ACHN (cell line): ENCODE measurements around the gene FYCO1.

Experiments
- DNase-seq: peaks from one replicate; pipeline ENCODE4 v3.0.0-alpha.2; 2015
- in situ Hi-C: cut with HindIII; loops from 2 replicates; pipeline ENCODE4 v1.10.0; 2017; ENCODE audit warnings: low sequenced_read_pairs, low pct_ligation_motif_present, low pct_unique_long_range_greater_than_20kb

FYCO1 gene

GRCh38 chr3:45910892-45911291 lies 84.7 kb downstream of the FYCO1 start:
- in situ Hi-C loops = no loop called here
- no peak for DNase-seq

GRCh38 chr3:45909542-45909941 lies 86.1 kb downstream of the FYCO1 start:
- no peak for DNase-seq
- in situ Hi-C loops = no loop called here

DNA sequence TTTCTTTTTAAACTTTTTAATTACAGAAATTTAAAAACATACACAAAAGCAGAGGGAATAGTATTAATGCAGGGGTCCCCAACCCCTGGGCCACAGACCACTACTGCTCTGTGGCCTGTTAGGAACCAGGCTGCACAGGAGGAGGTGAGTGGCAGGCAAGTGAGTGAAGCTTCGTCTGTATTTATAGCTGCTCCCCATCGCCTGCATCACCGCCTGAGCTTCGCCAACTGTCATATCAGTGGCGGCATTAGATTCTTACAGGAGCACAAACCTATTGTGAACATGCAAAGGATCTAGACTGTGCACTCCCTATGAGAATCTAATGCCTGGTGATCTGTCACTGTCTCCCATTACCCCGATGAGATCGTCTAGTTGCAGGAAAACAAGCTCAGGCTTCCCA lies 86.9 kb downstream of the FYCO1 start:
- in situ Hi-C loops = no loop called here
- no peak for DNase-seq

DNA sequence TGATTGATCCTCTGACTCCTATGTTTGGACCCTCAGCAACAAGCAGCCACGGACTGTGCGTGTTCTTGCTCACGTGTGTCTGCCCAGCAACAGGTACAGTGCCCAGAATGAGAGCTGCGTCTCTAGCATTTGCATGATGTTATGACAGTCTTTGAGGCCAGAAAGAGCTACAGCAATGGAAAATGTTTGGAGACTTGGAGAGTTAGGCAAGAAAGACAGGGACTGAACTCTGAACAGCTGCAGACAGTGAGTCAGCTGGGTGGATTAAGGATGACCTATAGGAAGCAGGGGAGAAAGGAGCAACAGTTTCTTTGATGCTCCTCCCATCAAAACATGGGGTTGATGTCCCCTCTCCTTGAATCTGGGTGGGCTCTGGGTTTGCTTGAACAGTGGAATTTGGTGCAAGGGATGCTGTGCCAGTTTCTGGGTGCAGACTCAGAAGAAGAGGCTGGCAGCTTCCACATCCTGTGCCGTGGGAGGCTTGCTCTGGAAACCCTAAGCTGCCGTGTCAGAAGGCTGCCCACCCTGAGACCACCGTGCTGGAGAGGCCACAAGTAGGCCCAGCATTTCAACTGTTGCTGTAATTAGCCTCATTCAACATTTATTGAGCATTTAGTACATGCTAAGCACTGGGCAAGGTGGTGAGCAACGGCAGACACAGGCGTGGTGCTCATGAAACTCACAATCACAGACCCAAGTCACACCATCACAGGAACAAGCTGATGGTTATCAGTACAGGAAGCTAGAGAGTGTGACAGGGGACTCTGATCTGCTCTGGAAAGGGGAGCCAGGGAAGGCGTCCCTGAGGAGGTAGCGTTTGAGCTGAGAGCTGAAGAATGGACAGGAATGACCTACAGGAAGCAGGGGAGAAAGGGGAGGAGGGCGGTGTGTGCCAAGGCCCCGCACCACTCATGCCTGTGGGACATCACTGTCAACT lies 87.6 kb downstream of the FYCO1 start:
- no peak for DNase-seq
- in situ Hi-C loops = no loop called here

- in situ Hi-C loops = no loop called here
Observed at GRCh38 chr3:45906681-45907407, 88.8 kb downstream of the FYCO1 start.

GRCh38 chr3:45905755-45906154 lies 89.9 kb downstream of the FYCO1 start:
- in situ Hi-C loops = no loop called here
- DNase-seq = no peak

More at GRCh38 chr3:45906681-45907407, 88.8 kb downstream of the FYCO1 start:
- no peak for DNase-seq

GRCh38 chr3:45904931-45905330 lies 90.7 kb downstream of the FYCO1 start:
- in situ Hi-C loops = no loop called here
- no peak for DNase-seq

DNA sequence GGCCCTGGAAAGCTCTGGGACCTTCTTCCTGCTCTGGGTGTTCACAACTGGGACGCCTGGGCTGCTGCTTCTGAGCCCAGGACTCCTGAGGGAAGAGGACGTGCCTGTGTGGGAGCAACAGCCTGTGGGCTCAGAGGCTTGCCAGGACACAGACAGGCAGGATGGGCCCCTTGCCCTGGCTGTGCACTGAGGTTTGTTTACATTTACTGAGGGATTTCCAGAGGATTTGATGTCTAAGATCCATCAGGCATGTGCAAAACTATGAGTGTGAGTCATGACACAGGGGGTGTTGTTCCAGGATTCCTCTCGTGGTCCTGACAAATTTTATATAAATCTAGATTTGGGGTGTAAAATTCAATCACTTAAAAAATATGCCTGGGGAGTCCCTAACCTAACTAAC lies 98.7 kb downstream of the FYCO1 start:
- in situ Hi-C loops = no loop called here
- DNase-seq = no peak

DNA sequence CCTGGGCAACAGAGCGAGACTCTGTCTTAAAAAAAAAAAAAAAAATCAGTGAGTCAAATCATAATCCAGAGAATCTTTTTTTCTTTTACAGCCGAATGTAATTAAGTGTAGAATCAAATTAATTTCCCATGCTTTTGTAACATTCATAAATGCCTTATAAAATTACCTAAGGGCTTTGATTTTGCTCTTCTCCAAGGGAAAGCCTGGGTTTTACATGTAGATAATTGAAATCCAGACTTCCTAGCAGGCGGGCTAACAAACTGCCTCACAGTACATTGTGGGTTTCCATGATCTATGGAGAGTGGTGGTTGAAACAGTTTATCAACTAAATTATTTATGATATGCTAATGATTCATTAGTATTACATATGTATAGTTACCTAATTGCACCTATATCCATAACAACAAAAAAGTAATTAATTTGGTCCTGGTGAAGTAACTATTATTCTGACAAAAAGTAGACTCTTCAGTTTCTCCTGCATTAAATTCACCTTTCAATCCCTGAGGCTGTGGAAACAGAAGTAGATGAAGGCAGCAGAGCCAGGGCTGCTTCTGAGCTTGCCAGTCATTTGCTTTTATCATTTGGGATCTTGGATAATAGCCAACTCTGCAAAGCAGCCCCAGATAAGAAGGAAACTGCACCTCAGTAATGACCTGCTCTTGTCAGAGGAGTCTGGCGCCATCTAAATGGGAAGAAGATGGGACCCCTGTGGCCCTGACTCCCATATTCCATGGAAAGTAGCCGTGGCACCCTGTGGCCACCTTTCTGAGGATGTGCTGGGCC lies 99.7 kb downstream of the FYCO1 start:
- in situ Hi-C loops = no loop called here
- no peak for DNase-seq

GRCh38 chr3:45894015-45894414 lies 101.6 kb downstream of the FYCO1 start:
- in situ Hi-C loops = no loop called here
- DNase-seq = no peak

DNA sequence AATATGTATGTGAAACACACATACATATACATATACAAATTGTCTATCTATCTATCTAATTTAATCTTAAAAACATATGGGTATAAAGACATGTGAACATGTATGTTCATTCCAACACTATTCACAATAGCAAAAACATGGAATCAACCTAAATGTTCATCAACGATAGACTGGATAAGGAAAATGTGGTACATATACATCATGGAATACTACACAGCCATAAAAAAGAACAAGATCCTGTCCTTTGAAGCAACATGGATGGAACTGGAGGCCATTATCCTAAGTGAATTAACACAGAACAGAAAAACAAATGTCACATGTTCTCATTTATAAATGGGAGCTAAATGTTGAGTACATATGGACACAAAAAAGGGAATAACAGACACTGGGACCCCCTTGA lies 103.5 kb downstream of the FYCO1 start:
- in situ Hi-C loops = no loop called here
- no peak for DNase-seq

GRCh38 chr3:45890405-45890804 lies 105.2 kb downstream of the FYCO1 start:
- in situ Hi-C loops = no loop called here
- DNase-seq = no peak

DNA sequence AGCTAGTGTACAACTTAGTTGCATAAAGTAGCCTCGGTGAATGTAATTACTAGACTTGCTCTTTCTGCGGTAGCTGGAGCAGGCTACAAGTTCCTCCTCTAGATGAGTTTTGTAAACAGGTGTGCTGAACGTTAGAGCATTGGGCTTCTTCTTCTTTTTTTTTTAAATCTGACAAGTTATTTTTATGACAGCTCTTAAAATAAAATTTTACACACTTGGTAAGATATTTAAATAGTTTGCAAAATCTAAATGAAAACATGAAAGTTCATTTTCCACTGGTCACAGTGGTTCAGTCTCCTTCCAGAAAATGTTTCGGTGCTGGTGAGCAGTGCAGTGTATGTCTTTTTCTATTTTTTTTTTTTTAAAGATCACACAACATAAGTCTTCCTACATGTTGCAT lies 106.3 kb downstream of the FYCO1 start:
- in situ Hi-C loops = no loop called here
- DNase-seq = no peak

GRCh38 chr3:45887759-45888511 lies 107.7 kb downstream of the FYCO1 start:
- DNase-seq = no peak
- in situ Hi-C loops = no loop called here

GRCh38 chr3:45887285-45887684 lies 108.3 kb downstream of the FYCO1 start:
- in situ Hi-C loops = no loop called here
- DNase-seq = no peak

DNA sequence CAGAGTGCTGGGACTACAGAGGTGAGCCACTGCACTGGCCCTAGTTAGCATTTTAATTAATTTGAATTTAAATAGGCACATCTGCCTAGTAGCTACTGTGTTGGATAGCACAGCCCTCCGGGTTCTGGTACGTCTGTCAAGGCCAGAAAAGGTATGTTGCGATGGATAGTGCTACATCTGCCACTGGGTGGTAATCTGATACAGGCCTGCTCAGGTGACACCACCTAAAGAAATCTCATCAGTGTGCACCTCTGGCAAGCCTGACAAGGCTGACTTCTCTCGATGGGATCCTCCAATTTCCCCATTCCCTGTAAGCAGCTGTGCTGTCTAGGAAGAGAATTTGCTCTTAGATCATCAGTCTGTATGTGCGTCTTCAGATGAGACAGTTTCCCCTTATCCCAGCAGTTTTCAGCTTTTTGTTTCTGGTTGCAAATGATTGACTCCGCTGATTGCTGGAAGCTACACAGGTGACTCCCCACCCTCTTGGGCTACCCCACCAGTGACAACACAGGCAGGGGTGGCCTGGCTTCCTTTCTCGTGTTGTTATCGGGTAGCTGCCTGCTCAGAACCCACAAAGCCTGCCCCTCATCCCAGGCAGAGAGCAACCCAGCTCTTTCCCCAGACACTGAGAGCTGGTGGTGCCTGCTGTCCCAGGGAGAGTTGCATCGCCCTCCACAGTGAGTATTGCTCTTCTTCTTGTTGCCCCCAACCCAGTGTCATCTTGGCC lies 109.5 kb downstream of the FYCO1 start, which contains the start of gene CCR9:
CCR9 (plus strand) TSS at position 565 of the 727 bp plus-strand sequence. CDS start 8,391 bp downstream, outside the sequence.
- DNase-seq = no peak
- in situ Hi-C loops = no loop called here

DNA sequence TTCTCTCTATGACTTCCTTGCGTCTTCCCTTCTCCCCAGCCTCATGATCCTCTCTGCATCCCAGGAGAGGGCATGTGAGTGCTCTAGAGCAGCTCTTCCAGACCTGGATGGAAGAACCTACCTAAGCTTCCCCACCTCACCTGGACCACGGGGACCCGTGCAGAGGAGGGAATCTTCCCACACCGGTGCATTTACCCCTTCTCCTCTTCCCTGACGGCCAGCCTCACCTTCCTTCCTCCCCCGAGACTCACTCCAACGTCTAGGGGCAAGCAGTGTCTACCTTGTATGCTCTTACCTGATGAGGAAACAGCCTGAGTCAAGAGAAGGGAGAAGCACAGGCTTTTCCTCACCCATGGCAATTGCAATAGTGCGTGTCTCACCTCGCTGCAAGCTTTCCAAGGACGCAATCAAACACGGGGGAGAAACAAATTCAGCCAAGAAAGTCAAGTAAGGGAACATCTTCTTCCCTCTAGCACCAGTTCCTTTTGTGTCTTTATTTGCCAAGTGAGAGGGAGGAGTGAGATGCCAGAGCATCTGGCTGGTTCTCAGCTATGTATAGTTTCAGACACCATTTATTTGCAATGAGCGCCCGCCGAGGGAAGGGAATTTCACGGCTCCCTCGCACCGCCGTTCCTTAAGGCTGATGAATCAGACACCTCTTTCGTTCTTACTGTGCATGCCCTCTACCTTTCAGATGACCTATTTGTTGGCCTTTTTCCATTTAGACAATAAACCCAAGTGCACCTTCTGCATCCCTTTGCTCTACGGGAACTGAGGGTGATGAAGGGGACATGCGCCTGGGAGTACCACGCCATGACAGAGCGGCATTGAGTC lies 111.0 kb downstream of the FYCO1 start:
- DNase-seq = no peak
- in situ Hi-C loops = no loop called here
